Neural crest cell (in vitro differentiated cells): Measurements from ENCODE around the gene RPEL1. TPM values are rescaled to one million over a fixed set of nuclear protein-coding genes. Genes with fewer than 3 reads are reported as not detected.

ENCODE experiments used
- DNase-seq: peaks from one replicate; pipeline ENCODE4 v3.0.0; 2021; ENCODE audit warnings: low read depth, mixed read lengths, low spot score
- H3K27ac Mint-ChIP-seq: one replicate; pipeline ENCODE4 v1.8.0; 2021; ENCODE audit warnings: mild to moderate bottlenecking, mixed read lengths; ENCODE audit not compliant: unreplicated experiment
- H3K27me3 Mint-ChIP-seq: 2 replicates; pipeline ENCODE4 v1.8.0; 2021; ENCODE audit warnings: low read depth, mild to moderate bottlenecking, mixed read lengths
- H3K36me3 Mint-ChIP-seq: 2 replicates; pipeline ENCODE4 v1.8.0; 2021; ENCODE audit warnings: low read depth, mild to moderate bottlenecking, mixed read lengths
- H3K4me1 Mint-ChIP-seq: 2 replicates; pipeline ENCODE4 v1.8.0; 2021; ENCODE audit warnings: mixed read lengths
- H3K4me3 Mint-ChIP-seq: one replicate; pipeline ENCODE4 v1.8.0; 2021; ENCODE audit warnings: mild to moderate bottlenecking, mixed read lengths
- H3K9me3 Mint-ChIP-seq: 2 replicates; pipeline ENCODE4 v1.8.0; 2021; ENCODE audit warnings: mixed read lengths
- CTCF ChIP-seq: fragments of 200-600 bp; sonication (generic); conservative IDR thresholded peaks from 2 replicates; pipeline ENCODE4 v1.5.0; 2021; ENCODE audit warnings: antibody characterized with exemption, mild to moderate bottlenecking
- total RNA-seq: library from RNA; stranded (reverse); gene quantifications from 2 replicates; pipeline ENCODE4 v1.2.1, GENCODE V29; 2021

Gene RPEL1
- total RNA-seq, 1 donor from 2014 or later, result not detected

GRCh38 chr10:103280031-103280430, 34.3 kb downstream of the RPEL1 start:
- DNase-seq, result no peak
- Mint-ChIP-seq H3K36me3 (peaks cover 7% of the 10 kb centered on the region), H3K4me3 (peak overlapping the region; percentile 43), H3K9me3 (no peaks in the 10 kb centered on the region), H3K27me3 (peaks cover 66% of the 10 kb centered on the region), H3K27ac (no peak overlapping the region), H3K4me1 (peaks cover 24% of the 10 kb centered on the region)
- TF ChIP-seq CTCF, result no peak

- Mint-ChIP-seq H3K27ac (no peak overlapping the region), H3K9me3 (no peaks in the 10 kb centered on the region), H3K4me1 (peaks cover 24% of the 10 kb centered on the region), H3K36me3 (peaks cover 7% of the 10 kb centered on the region), H3K27me3 (peaks cover 61% of the 10 kb centered on the region), H3K4me3 (peak overlapping the region; percentile 35)
- no peak for TF ChIP-seq CTCF
- DNase-seq, result no peak
Observed at GRCh38 chr10:103280506-103280905, 34.8 kb downstream of the RPEL1 start.

- Mint-ChIP-seq H3K9me3 (no peaks in the 10 kb centered on the region), H3K4me3 (peak overlapping the region; percentile 84)
Observed at GRCh38 chr10:103281753-103282152, 36.1 kb downstream of the RPEL1 start.

GRCh38 chr10:103282961-103283360, 37.3 kb downstream of the RPEL1 start:
- Mint-ChIP-seq H3K27ac (no peak overlapping the region), H3K36me3 (peaks cover 7% of the 10 kb centered on the region), H3K4me3 (no peak overlapping the region), H3K9me3 (no peaks in the 10 kb centered on the region), H3K27me3 (peaks cover 38% of the 10 kb centered on the region), H3K4me1 (peaks cover 24% of the 10 kb centered on the region)
- TF ChIP-seq CTCF, result no peak
- DNase-seq, result no peak

More at GRCh38 chr10:103281753-103282152, 36.1 kb downstream of the RPEL1 start:
- Mint-ChIP-seq H3K27ac (peak overlapping the region; percentile 83), H3K36me3 (peaks cover 7% of the 10 kb centered on the region), H3K27me3 (peaks cover 48% of the 10 kb centered on the region), H3K4me1 (peaks cover 24% of the 10 kb centered on the region)
- TF ChIP-seq CTCF, result no peak
- DNase-seq, result peak; percentile 50

- Mint-ChIP-seq H3K4me1 (peaks cover 18% of the 10 kb centered on the region), H3K36me3 (peaks cover 3% of the 10 kb centered on the region), H3K4me3 (no peak overlapping the region), H3K27ac (no peak overlapping the region), H3K27me3 (peaks cover 26% of the 10 kb centered on the region), H3K9me3 (no peaks in the 10 kb centered on the region)
- no peak for DNase-seq
- no peak for TF ChIP-seq CTCF
Observed at GRCh38 chr10:103284170-103284569, 38.5 kb downstream of the RPEL1 start.

- no peak for DNase-seq
- H3K27ac Mint-ChIP-seq, result no peak overlapping the region
- H3K4me1 Mint-ChIP-seq, result no peaks in the 10 kb centered on the region
- H3K9me3 Mint-ChIP-seq, result no peaks in the 10 kb centered on the region
- TF ChIP-seq CTCF, result no peak
- no peak overlapping the region for H3K4me3 Mint-ChIP-seq
- no peaks in the 10 kb centered on the region for H3K27me3 Mint-ChIP-seq
- no peaks in the 10 kb centered on the region for H3K36me3 Mint-ChIP-seq
Observed at GRCh38 chr10:103287992-103288391, 42.3 kb downstream of the RPEL1 start.
